ENCODE data around the gene CHST1. TPM values are rescaled to one million over a fixed set of nuclear protein-coding genes. Genes with fewer than 3 reads are reported as not detected.

CHST1 gene
- total RNA-seq, 2 donors from 2014 or later: 2.7 to 5.4 TPM

DNA sequence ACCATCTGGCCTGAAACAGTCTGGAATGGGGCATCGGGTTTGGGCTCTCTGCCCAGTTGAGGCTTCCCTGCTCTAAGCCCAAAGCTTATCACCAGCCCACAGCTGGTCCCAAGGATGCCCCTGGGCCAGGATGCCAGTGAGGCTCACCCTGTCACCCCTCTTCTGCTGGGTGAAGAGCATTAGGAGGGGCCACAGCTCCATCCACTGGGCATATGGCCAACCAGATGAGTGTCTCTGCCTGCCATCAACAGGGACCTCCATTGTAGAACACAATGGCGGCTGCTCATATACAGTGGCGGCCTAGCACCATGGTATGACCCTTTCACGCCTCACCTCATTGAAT, 5.6 kb downstream of the CHST1 start:
- DNase-seq (ENCODE audit: low spot score): no peak
- Histone ChIP-seq H3K4me3 (no peak overlapping the region), H3K4me1 (peaks cover 0 to 50% of the 10 kb centered on the region in 2 donors), H3K27ac (peak overlapping the region in 1 of 2 donors; percentile 73), H3K27me3 (no peaks in the 10 kb centered on the region), H3K36me3 (no peaks in the 10 kb centered on the region), H3K9me3 (no peaks in the 10 kb centered on the region)
- TF ChIP-seq, protein P1, sequence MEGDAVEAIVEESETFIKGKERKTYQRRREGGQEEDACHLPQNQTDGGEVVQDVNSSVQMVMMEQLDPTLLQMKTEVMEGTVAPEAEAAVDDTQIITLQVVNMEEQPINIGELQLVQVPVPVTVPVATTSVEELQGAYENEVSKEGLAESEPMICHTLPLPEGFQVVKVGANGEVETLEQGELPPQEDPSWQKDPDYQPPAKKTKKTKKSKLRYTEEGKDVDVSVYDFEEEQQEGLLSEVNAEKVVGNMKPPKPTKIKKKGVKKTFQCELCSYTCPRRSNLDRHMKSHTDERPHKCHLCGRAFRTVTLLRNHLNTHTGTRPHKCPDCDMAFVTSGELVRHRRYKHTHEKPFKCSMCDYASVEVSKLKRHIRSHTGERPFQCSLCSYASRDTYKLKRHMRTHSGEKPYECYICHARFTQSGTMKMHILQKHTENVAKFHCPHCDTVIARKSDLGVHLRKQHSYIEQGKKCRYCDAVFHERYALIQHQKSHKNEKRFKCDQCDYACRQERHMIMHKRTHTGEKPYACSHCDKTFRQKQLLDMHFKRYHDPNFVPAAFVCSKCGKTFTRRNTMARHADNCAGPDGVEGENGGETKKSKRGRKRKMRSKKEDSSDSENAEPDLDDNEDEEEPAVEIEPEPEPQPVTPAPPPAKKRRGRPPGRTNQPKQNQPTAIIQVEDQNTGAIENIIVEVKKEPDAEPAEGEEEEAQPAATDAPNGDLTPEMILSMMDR (IDR thresholded peaks at IDR 0.05): no peak

DNA sequence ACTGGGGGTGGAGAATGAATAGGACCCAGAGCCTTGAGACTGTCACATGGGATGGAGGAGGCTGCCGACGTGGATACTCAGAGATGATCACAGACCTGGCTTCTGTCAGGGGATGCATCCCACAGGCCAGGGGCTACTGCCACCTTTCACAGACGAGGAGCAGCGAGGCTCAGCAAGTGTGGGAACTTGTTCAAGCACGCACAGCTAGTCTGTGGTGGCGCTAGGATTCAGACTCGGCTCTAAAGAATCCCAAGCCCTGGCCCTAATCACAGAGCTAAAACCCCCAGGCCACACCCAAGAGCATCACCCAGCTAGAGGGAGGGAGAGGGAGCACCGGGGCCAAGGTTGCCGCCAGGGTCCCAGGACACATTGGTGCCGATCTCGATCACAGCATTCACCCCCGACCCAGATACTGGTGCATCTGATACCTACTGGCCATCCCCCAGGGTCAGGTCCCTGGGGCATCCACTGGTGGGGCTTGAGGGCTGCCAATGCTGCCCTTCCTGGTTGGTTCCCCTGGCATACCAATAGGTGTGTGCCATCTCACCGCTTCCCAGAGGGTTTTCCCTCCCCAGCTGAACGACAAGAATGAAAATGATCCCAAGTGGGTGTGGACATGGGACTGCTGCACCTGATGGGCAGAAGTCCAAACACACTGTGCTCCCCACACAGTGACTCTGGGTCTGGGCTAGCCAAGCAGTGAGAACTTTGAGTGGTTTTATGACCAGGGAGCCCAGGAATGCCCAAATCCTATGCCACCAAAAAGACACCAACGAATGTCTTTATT, 6.2 kb downstream of the CHST1 start:
- Histone ChIP-seq H3K36me3 (no peaks in the 10 kb centered on the region), H3K4me1 (peaks cover 0 to 45% of the 10 kb centered on the region in 2 donors), H3K27ac (peak overlapping the region; percentile 65 to 73), H3K9me3 (no peaks in the 10 kb centered on the region), H3K27me3 (no peaks in the 10 kb centered on the region), H3K4me3 (peak overlapping the region in 1 of 2 donors; percentile 2)
- no peak for DNase-seq (ENCODE audit: low spot score)
- TF ChIP-seq, protein P1 (IDR thresholded peaks at IDR 0.05): no peak

DNA sequence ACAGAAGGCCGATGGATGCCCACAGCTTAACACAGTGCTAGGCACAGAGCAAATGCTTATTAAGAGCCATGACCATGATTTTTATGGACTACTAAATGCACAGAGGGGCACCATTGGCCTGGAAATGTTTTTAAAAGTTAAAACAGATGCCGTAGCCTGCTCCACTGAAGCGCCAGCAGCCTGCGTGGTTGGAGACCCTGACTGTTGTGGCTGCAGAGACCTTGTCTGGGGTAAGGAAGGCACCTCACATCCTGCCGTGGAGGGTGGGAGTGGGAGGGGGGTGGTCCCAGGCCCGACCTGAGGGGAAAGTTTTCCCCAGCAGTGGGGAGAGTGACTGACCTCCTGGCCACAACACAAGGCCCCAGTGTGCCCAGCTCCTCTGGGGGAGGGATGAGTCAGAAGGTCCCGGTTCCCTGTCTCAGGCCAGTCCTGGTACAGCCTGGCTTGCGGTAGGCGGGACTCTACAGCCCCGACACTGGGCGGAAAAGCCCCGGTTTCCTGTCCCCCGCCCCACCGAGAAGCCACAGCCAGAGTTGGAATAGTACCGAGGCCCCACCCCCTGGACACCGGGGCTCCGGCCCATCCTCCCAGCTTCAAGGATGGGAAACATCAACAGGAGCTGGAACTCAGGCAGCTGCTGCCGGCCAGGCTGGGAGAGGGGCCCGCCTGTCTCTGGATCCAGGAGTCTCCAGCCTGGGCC, 7.0 kb downstream of the CHST1 start:
- Histone ChIP-seq H3K27ac (peak overlapping the region; percentile 65 to 73), H3K36me3 (no peaks in the 10 kb centered on the region), H3K27me3 (no peaks in the 10 kb centered on the region), H3K9me3 (no peaks in the 10 kb centered on the region), H3K4me3 (peak overlapping the region in 1 of 2 donors; percentile 2), H3K4me1 (peaks cover 0 to 38% of the 10 kb centered on the region in 2 donors)
- DNase-seq (ENCODE audit: low spot score): peak; percentile 83
- TF ChIP-seq, protein P1 (IDR thresholded peaks at IDR 0.05): no peak

DNA sequence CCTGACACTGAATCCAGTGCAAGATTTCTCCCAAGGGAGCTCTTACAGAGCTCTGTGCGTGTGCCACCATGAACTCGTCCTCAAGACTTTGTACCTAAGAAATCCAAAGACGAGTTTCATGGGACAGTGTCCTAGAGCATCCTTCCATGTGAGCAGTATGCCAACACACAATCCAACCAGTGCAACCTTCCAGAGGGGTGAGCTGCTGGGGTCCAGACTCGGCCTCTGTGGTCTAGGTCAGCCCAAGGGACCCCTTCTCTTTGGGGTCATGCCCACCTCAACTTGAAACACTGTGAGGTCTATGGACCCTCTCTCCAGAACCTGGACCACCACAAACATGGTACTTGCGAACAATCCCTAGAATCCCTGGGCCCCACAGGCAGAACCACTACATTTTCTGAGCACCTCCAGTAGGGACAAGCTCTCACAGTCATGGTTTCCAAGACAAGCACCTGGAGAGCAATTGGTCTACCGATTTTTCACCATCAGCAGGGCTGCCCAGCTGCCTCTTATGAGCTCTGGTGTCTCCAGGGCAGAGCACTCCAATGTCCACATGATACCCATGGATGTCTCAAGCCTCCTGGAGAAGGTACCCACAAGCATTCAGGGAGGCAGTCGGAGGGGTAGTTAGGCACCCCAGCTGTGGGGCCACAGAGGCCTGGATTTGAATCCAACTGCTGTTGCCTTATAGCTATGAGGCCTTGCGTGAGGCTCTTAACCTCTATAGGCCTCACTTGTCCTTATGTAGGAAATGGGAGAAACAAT, 7.7 kb downstream of the CHST1 start:
- Histone ChIP-seq H3K27ac (peak overlapping the region; percentile 59 to 65), H3K4me3 (no peak overlapping the region), H3K9me3 (no peaks in the 10 kb centered on the region), H3K36me3 (no peaks in the 10 kb centered on the region), H3K4me1 (peaks cover 0 to 30% of the 10 kb centered on the region in 2 donors), H3K27me3 (no peaks in the 10 kb centered on the region)
- TF ChIP-seq, protein P1 (IDR thresholded peaks at IDR 0.05): no peak
- DNase-seq (ENCODE audit: low spot score): no peak

DNA sequence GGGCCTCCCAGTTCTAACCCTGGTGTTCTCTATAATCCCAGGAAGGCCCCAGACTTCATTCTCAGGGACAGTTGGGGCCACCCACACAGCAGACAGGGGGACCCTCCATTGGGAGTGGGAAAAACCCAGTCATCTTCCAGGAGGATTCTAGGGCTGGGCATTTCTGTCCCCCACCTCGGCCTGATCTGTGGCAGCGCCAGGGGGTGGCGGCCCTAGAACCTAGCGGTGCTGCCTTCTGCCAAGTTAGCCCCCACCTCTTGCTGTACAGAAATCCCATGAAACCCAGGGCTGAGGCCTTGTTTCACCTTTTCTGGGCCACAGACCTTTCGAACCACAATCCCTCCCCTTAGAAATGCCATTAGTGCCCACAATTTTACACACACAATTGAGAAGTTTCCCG, 9.6 kb downstream of the CHST1 start:
- no peaks in the 10 kb centered on the region for H3K27me3 ChIP-seq
- no peaks in the 10 kb centered on the region for H3K36me3 ChIP-seq
- H3K4me1 ChIP-seq: peaks cover 0 to 26% of the 10 kb centered on the region in 2 donors
- DNase-seq (ENCODE audit: low spot score): no peak
- H3K4me3 ChIP-seq: no peak overlapping the region
- H3K9me3 ChIP-seq: no peaks in the 10 kb centered on the region
- TF ChIP-seq, protein P1 (IDR thresholded peaks at IDR 0.05): no peak
- H3K27ac ChIP-seq: no peak overlapping the region

Measured in right atrium auricular region (tissue), 2 donors.